SH-SY5Y (cell line): ENCODE results near the gene SLF2.

ENCODE experiments used
- GATA2 ChIP-seq: IDR thresholded peaks from 2 replicates; pipeline ENCODE4 v1.6.1; 2011; ENCODE audit warnings: mild to moderate bottlenecking, low read depth, low read length
- GATA3 ChIP-seq: IDR thresholded peaks from 2 replicates; pipeline ENCODE4 v1.6.1; 2011; ENCODE audit warnings: low read depth, mild to moderate bottlenecking, low read length, moderate library complexity

DNA sequence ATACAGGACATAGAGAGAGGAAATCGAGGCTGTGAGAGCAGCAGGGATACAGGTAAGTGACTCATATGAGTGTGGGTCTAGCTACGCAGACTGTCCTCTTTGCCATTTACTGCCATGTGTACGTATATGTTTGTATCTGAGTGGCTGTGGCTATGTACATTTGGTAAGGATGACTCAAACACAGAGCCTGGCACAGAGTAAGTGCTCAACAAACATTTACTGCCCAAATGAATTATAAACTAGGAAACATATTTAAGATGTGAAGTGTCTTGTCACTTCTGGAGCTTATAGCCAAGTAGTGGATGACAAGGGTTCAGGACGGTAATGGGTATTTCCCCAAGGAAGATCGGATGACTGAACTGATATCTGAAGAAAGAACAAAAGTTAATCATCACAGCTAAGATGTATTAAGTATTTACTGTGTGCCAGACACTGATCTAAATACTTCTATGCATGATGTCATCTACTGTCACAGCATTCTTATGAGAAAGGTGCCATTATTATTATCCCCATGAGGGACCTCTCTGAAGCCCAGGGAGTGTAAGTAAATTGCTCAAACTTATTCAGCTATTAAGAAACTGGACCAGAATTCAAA is 68.5 kb downstream of the SLF2 start:
- TF ChIP-seq GATA2: no peak
- no peak for TF ChIP-seq GATA3
